ENCODE results near the gene AUTS2. TPM values are rescaled to one million over a fixed set of nuclear protein-coding genes. Genes with fewer than 3 reads are reported as not detected.

The AUTS2 gene
- total and polyA plus RNA-seq, 2 of the 8 experiments (the other 6 are each of a cell fraction or from before 2014, with no cell fraction given): 25.9 to 101 TPM

DNA sequence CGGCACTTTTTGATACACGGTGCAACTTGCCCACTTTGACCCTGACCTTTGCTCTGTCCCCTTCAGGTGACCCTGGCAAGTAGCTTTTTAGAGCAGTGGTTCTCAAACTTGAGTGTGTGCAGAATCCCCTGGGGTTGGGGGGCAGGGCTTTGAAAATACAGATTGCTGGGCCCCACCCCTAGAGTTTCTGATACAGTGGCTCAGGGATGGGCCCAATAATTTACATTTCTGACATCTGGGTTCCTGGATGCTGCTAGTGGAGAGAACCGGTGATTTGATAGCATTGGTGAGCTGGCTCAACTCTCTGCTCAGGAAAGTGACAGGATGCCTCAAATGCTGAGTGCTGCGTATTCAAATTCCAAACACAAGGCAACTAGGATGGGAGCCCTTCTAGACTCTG, 995.9 kb downstream of the AUTS2 start:
- Histone ChIP-seq H2AFZ (ENCODE audit: low read length) (no peak overlapping the region), H4K8ac (ENCODE audit: extremely low read depth, insufficient read depth, low read length) (no peak overlapping the region), H3K4me2 (ENCODE audit: insufficient read depth in 1 of 2, low read depth in 2 of 2, low read length in 2 of 2) (no peak overlapping the region), H2BK5ac (ENCODE audit: low read depth, low read length) (no peak overlapping the region), H3K9me3 (ENCODE audit: insufficient read depth in 2 of 2, low read depth in 1 of 2, low read length in 1 of 2) (no peaks in the 10 kb centered on the region), H3K4me1 (replicated peaks in 1 of 4; ENCODE audit: control insufficient read depth in 3 of 4, insufficient read depth in 4 of 4, low read length in 3 of 4) (peaks cover 3 to 7% (median 6%) of the 10 kb centered on the region in 4 experiments; a peak in 6 of 7 replicates), H3K23me2 (ENCODE audit: low read depth, low read length) (peaks cover 10% of the 10 kb centered on the region), H3K79me2 (ENCODE audit: control insufficient read depth in 1 of 2, insufficient read depth in 2 of 2, low read length in 2 of 2) (no peaks in the 10 kb centered on the region), H3K4me3 (ENCODE audit: extremely low read depth in 1 of 4, insufficient read depth in 2 of 4, low read depth in 3 of 4, low read length in 4 of 4) (no peak overlapping the region), H3K56ac (replicated peaks; ENCODE audit: insufficient read length, low read depth, low read length) (no peak overlapping the region), H2BK12ac (ENCODE audit: low read depth, low read length) (no peak overlapping the region), H3K27ac (ENCODE audit: low read depth, low read length) (no peak overlapping the region), H3K18ac (ENCODE audit: extremely low read depth, low read length) (no peak overlapping the region), H4K5ac (ENCODE audit: insufficient read length, low read depth, low read length) (no peak overlapping the region), H2BK15ac (ENCODE audit: low read length) (no peak overlapping the region), H3K14ac (ENCODE audit: insufficient read length) (no peak overlapping the region), H2BK20ac (ENCODE audit: low read length) (no peak overlapping the region), H2AK5ac (ENCODE audit: low read depth, low read length) (no peak overlapping the region), H3K27me3 (replicated peaks in 1 of 4; ENCODE audit: control insufficient read depth in 3 of 4, extremely low read depth in 1 of 4, insufficient read depth in 3 of 4, low read length in 3 of 4) (peaks cover 9 to 46% (median 36%) of the 10 kb centered on the region in 4 experiments), H4K91ac (replicated peaks; ENCODE audit: insufficient read length, low read length) (no peak overlapping the region), H2BK120ac (replicated peaks; ENCODE audit: low read depth, low read length) (no peak overlapping the region), H3K36me3 (ENCODE audit: control insufficient read depth in 2 of 4, insufficient read depth in 4 of 4, low read length in 3 of 4) (no peaks in the 10 kb centered on the region), H3K79me1 (ENCODE audit: low read depth, low read length) (no peaks in the 10 kb centered on the region), H3K9ac (replicated peaks in 1 of 4; ENCODE audit: extremely low read depth in 1 of 4, low read depth in 3 of 4, low read length in 3 of 4) (no peak overlapping the region), H3K23ac (ENCODE audit: insufficient read length) (no peak overlapping the region), H3K4ac (replicated peaks; ENCODE audit: insufficient read length, low read depth, low read length) (no peak overlapping the region), H4K20me1 (replicated peaks in 1 of 2; ENCODE audit: control insufficient read depth in 1 of 2, insufficient read depth in 2 of 2, low read length in 2 of 2) (no peaks in the 10 kb centered on the region)
- CTCF ChIA-PET (ENCODE audit: partially characterized antibody): interaction anchor here (1.0 to 3.7 kb wide), 4 partner anchors 9 to 104 kb away, joined by 4 to 13 read pairs (median 8); no protein-coding TSS in a partner anchor
- FAIRE-seq (no peak), DNase-seq (ENCODE audit: low read depth in 1 of 2, low spot score in 2 of 2) (no peak)
- POLR2A ChIA-PET (ENCODE audit: partially characterized antibody): interaction anchor here (1.0 to 1.2 kb wide), 3 partner anchors 11 to 100 kb away, joined by 3 read pairs; no protein-coding TSS in a partner anchor
- 89% methylated on average over 4 of the region's 4 CpGs; no CpG with 5 or more reads in 1 of the 2 experiments for WGBS, 2 experiments (ENCODE audit: extremely low coverage in 1 of 2, insufficient coverage in 1 of 2, insufficient read length in 1 of 2, insufficient replicate concordance in 2 of 2, low coverage in 1 of 2, low lambda C conversion rate in 2 of 2, missing lambda C conversion rate in 1 of 2)
- TF ChIP-seq SP4 (IDR thresholded peaks at IDR 0.05; ENCODE audit: low read length) (no peak), GABPA (IDR thresholded peaks at IDR 0.05; ENCODE audit: borderline replicate concordance, insufficient read depth, low read length) (no peak), RAD21 (IDR thresholded peaks at IDR 0.05 in 1 of 2, conservative IDR thresholded peaks at IDR 0.05 in 1 of 2; ENCODE audit: low read depth in 2 of 2, low read length in 2 of 2) (no peak), SRF (IDR thresholded peaks at IDR 0.05; ENCODE audit: low read depth, low read length) (no peak), ASH2L (IDR thresholded peaks at IDR 0.05; ENCODE audit: low read length) (no peak), SIN3A (conservative IDR thresholded peaks at IDR 0.05 in 1 of 2, IDR thresholded peaks at IDR 0.05 in 1 of 2; ENCODE audit: low read depth in 1 of 2, low read length in 2 of 2) (no peak), GTF2F1 (IDR thresholded peaks at IDR 0.05; ENCODE audit: borderline replicate concordance, low read depth, low read length) (no peak), RNF2 (IDR thresholded peaks at IDR 0.05; ENCODE audit: borderline replicate concordance, low read depth, low read length, missing control alignments, poor library complexity, severe bottlenecking) (no peak), POLR2A (IDR thresholded peaks at IDR 0.05; ENCODE audit: control extremely low read depth in 1 of 2, low read depth in 2 of 2, low read length in 2 of 2) (no peak), TAF1 (IDR thresholded peaks at IDR 0.05; ENCODE audit: low read depth, low read length) (no peak), CBX5 (IDR thresholded peaks at IDR 0.05; ENCODE audit: low read depth, low read length) (no peak), KDM1A (IDR thresholded peaks at IDR 0.05; ENCODE audit: borderline replicate concordance, low read length) (no peak)
- TF ChIP-seq, protein P1, sequence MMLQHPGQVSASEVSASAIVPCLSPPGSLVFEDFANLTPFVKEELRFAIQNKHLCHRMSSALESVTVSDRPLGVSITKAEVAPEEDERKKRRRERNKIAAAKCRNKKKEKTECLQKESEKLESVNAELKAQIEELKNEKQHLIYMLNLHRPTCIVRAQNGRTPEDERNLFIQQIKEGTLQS (IDR thresholded peaks at IDR 0.05; ENCODE audit: insufficient read depth, low read depth, low read length): no peak
